ENCODE measurements around the gene GABRR3.
"Not testable (repeated sequence)": the region's sequence is repeated elsewhere in the genome, so short reads cannot be mapped to it uniquely, and the experiment has no call there.

The GABRR3 gene

GRCh38 chr3:98020412-98020811, 14.7 kb downstream of the GABRR3 start:
- no peak for TF ChIP-seq CTCF (IDR thresholded peaks at IDR 0.05; ENCODE audit: low read depth, low read length)
- H3K4me1 ChIP-seq: peaks cover 2% of the 10 kb centered on the region
- H3K27me3 ChIP-seq: no peaks in the 10 kb centered on the region
- H3K36me3 ChIP-seq: no peaks in the 10 kb centered on the region
- no peak for DNase-seq
- H3K9me3 ChIP-seq: no peaks in the 10 kb centered on the region
- H3K4me3 ChIP-seq (ENCODE audit: low read depth, low read length): no peak overlapping the region

GRCh38 chr3:98018301-98018700, 16.8 kb downstream of the GABRR3 start:
- Histone ChIP-seq H3K27me3 (no peaks in the 10 kb centered on the region), H3K36me3 (no peaks in the 10 kb centered on the region), H3K9me3 (no peaks in the 10 kb centered on the region), H3K4me1 (peaks cover 11% of the 10 kb centered on the region), H3K4me3 (ENCODE audit: low read depth, low read length) (no peak overlapping the region)
- TF ChIP-seq CTCF (IDR thresholded peaks at IDR 0.05; ENCODE audit: low read depth, low read length): no peak
- DNase-seq: no peak

GRCh38 chr3:98014268-98014585, 20.9 kb downstream of the GABRR3 start:
- H3K4me3 ChIP-seq (ENCODE audit: low read depth, low read length): no peak overlapping the region
- no peak for DNase-seq
- no peaks in the 10 kb centered on the region for H3K9me3 ChIP-seq
- no peaks in the 10 kb centered on the region for H3K36me3 ChIP-seq
- peaks cover 9% of the 10 kb centered on the region for H3K4me1 ChIP-seq
- no peaks in the 10 kb centered on the region for H3K27me3 ChIP-seq
- no peak for TF ChIP-seq CTCF (IDR thresholded peaks at IDR 0.05; ENCODE audit: low read depth, low read length)

- Histone ChIP-seq H3K4me1 (peaks cover 9% of the 10 kb centered on the region), H3K4me3 (ENCODE audit: low read depth, low read length) (no peak overlapping the region), H3K27me3 (no peaks in the 10 kb centered on the region), H3K36me3 (no peaks in the 10 kb centered on the region), H3K9me3 (no peaks in the 10 kb centered on the region)
- peak; percentile 28 for DNase-seq
- TF ChIP-seq CTCF (IDR thresholded peaks at IDR 0.05; ENCODE audit: low read depth, low read length): peak; percentile 47
Observed at GRCh38 chr3:98013411-98014267, 21.5 kb downstream of the GABRR3 start.

- no peak overlapping the region for H3K4me3 ChIP-seq (ENCODE audit: low read depth, low read length)
Observed at GRCh38 chr3:98012979-98013378, 22.1 kb downstream of the GABRR3 start.

GRCh38 chr3:98010883-98011449, 24.1 kb downstream of the GABRR3 start:
- H3K27me3 ChIP-seq; H3K4me1 ChIP-seq; H3K36me3 ChIP-seq; DNase-seq; H3K4me3 ChIP-seq (ENCODE audit: low read depth, low read length); H3K9me3 ChIP-seq: not testable (repeated sequence)

More at GRCh38 chr3:98012979-98013378, 22.1 kb downstream of the GABRR3 start:
- Histone ChIP-seq H3K36me3 (no peaks in the 10 kb centered on the region), H3K9me3 (no peaks in the 10 kb centered on the region), H3K4me1 (peaks cover 9% of the 10 kb centered on the region), H3K27me3 (no peaks in the 10 kb centered on the region)
- TF ChIP-seq CTCF (IDR thresholded peaks at IDR 0.05; ENCODE audit: low read depth, low read length): no peak
- DNase-seq: no peak

Measured in BE2C (cell line).